ENCODE data around the gene TMEM270.

The TMEM270 gene

GRCh38 chr7:73901231-73901822 lies 40.4 kb downstream of the TMEM270 start:
- no peak for TF ChIP-seq JUND (IDR thresholded peaks at IDR 0.05; ENCODE audit: low read depth)
- DNase-seq (ENCODE audit: low read depth in 1 of 2, low spot score in 1 of 2): no peak
- in situ Hi-C loops (cut with HindIII; ENCODE audit: low pct_unique_long_range_greater_than_20kb, low sequenced_read_pairs): no loop called here

GRCh38 chr7:73901823-73902597 lies 41.1 kb downstream of the TMEM270 start:
- no peak for DNase-seq (ENCODE audit: low read depth in 1 of 2, low spot score in 1 of 2)
- no peak for TF ChIP-seq JUND (IDR thresholded peaks at IDR 0.05; ENCODE audit: low read depth)
- in situ Hi-C loops (cut with HindIII; ENCODE audit: low pct_unique_long_range_greater_than_20kb, low sequenced_read_pairs): no loop called here

GRCh38 chr7:73903321-73904218 lies 42.6 kb downstream of the TMEM270 start:
- in situ Hi-C loops (cut with HindIII; ENCODE audit: low pct_unique_long_range_greater_than_20kb, low sequenced_read_pairs): no loop called here
- no peak for TF ChIP-seq JUND (IDR thresholded peaks at IDR 0.05; ENCODE audit: low read depth)
- no peak for DNase-seq (ENCODE audit: low read depth in 1 of 2, low spot score in 1 of 2)

- TF ChIP-seq JUND (IDR thresholded peaks at IDR 0.05; ENCODE audit: low read depth): no peak
- DNase-seq (ENCODE audit: low read depth in 1 of 2, low spot score in 1 of 2): no peak
- in situ Hi-C loops (cut with HindIII; ENCODE audit: low pct_unique_long_range_greater_than_20kb, low sequenced_read_pairs): no loop called here
Measured at GRCh38 chr7:73904219-73905137, 43.5 kb downstream of the TMEM270 start.

- TF ChIP-seq JUND (IDR thresholded peaks at IDR 0.05; ENCODE audit: low read depth): no peak
- in situ Hi-C loops (cut with HindIII; ENCODE audit: low pct_unique_long_range_greater_than_20kb, low sequenced_read_pairs): no loop called here
- DNase-seq (ENCODE audit: low read depth in 1 of 2, low spot score in 1 of 2): no peak
Measured at GRCh38 chr7:73905360-73905759, 44.4 kb downstream of the TMEM270 start.

GRCh38 chr7:73906874-73907273 lies 45.9 kb downstream of the TMEM270 start:
- DNase-seq (ENCODE audit: low read depth in 1 of 2, low spot score in 1 of 2): no peak
- in situ Hi-C loops (cut with HindIII; ENCODE audit: low pct_unique_long_range_greater_than_20kb, low sequenced_read_pairs): no loop called here

GRCh38 chr7:73907554-73908122 lies 46.7 kb downstream of the TMEM270 start:
- in situ Hi-C loops (cut with HindIII; ENCODE audit: low pct_unique_long_range_greater_than_20kb, low sequenced_read_pairs): no loop called here
- no peak for DNase-seq (ENCODE audit: low read depth in 1 of 2, low spot score in 1 of 2)
- TF ChIP-seq JUND (IDR thresholded peaks at IDR 0.05; ENCODE audit: low read depth): no peak

More at GRCh38 chr7:73906874-73907273, 45.9 kb downstream of the TMEM270 start:
- TF ChIP-seq JUND (IDR thresholded peaks at IDR 0.05; ENCODE audit: low read depth): no peak

- no peak for DNase-seq (ENCODE audit: low read depth in 1 of 2, low spot score in 1 of 2)
- TF ChIP-seq JUND (IDR thresholded peaks at IDR 0.05; ENCODE audit: low read depth): no peak
Measured at GRCh38 chr7:73908123-73908611, 47.2 kb downstream of the TMEM270 start.

GRCh38 chr7:73909051-73909941 lies 48.3 kb downstream of the TMEM270 start:
- in situ Hi-C loops (cut with HindIII; ENCODE audit: low pct_unique_long_range_greater_than_20kb, low sequenced_read_pairs): no loop called here
- no peak for DNase-seq (ENCODE audit: low read depth in 1 of 2, low spot score in 1 of 2)
- TF ChIP-seq JUND (IDR thresholded peaks at IDR 0.05; ENCODE audit: low read depth): no peak

More at GRCh38 chr7:73908123-73908611, 47.2 kb downstream of the TMEM270 start:
- in situ Hi-C loops (cut with HindIII; ENCODE audit: low pct_unique_long_range_greater_than_20kb, low sequenced_read_pairs): no loop called here

GRCh38 chr7:73909996-73910395 lies 49.0 kb downstream of the TMEM270 start:
- no peak for DNase-seq (ENCODE audit: low read depth in 1 of 2, low spot score in 1 of 2)
- TF ChIP-seq JUND (IDR thresholded peaks at IDR 0.05; ENCODE audit: low read depth): no peak
- in situ Hi-C loops (cut with HindIII; ENCODE audit: low pct_unique_long_range_greater_than_20kb, low sequenced_read_pairs): no loop called here
